HepG2 (cell line): Measurements from ENCODE around the gene DQX1. TPM values are rescaled to one million over a fixed set of nuclear protein-coding genes. Genes with fewer than 3 reads are reported as not detected.

ENCODE experiments used
- ARID2 ChIP-seq: sonication (generic); formaldehyde crosslinking; IDR thresholded peaks from 2 replicates; pipeline ENCODE4 v1.8.1; 2022; ENCODE audit warnings: mild to moderate bottlenecking, missing genetic modification reagents, borderline replicate concordance
- BHLHE40 ChIP-seq: IDR thresholded peaks from 2 replicates; pipeline ENCODE4 v1.6.1; 2011; ENCODE audit warnings: low read length, improper control_type of control experiment
- CENPX ChIP-seq: sonication (generic); formaldehyde crosslinking; IDR thresholded peaks from 2 replicates; pipeline ENCODE4 v1.9.0; 2021; ENCODE audit warnings: mild to moderate bottlenecking, missing genetic modification reagents, moderate library complexity
- GLI4 ChIP-seq: sonication (generic); formaldehyde crosslinking; IDR thresholded peaks from 2 replicates; pipeline ENCODE4 v1.5.1; 2020; ENCODE audit warnings: missing genetic modification reagents, mild to moderate bottlenecking, moderate library complexity, borderline replicate concordance
- IRF1 ChIP-seq: sonication (generic); formaldehyde crosslinking; IDR thresholded peaks from 2 replicates; pipeline ENCODE4 v1.4.0; 2020; ENCODE audit warnings: low read depth, mild to moderate bottlenecking, missing genetic modification reagents
- KAT7 ChIP-seq: IDR thresholded peaks from 2 replicates; pipeline ENCODE4 v1.6.1; 2018; ENCODE audit warnings: borderline replicate concordance, missing compliant biosample characterization
- KAT8 ChIP-seq: IDR thresholded peaks from 2 replicates; pipeline ENCODE4 v1.6.1; 2016; ENCODE audit warnings: missing genetic modification reagents, missing compliant biosample characterization
- KMT2A ChIP-seq: sonication (generic); formaldehyde crosslinking; IDR thresholded peaks from 2 replicates; pipeline ENCODE4 v1.4.0; 2020; ENCODE audit warnings: missing genetic modification reagents
- NFKBIZ ChIP-seq: IDR thresholded peaks from 2 replicates; pipeline ENCODE4 v1.6.1; 2018; ENCODE audit warnings: missing genetic modification reagents, missing compliant biosample characterization
- ZNF136 ChIP-seq: sonication (generic); formaldehyde crosslinking; IDR thresholded peaks from 2 replicates; pipeline ENCODE4 v1.8.1; 2022; ENCODE audit warnings: low read depth, mild to moderate bottlenecking, moderate library complexity, missing genetic modification reagents
- ZNF468 ChIP-seq: sonication (generic); formaldehyde crosslinking; IDR thresholded peaks from 2 replicates; pipeline ENCODE4 v1.8.0; 2022; ENCODE audit warnings: mild to moderate bottlenecking, moderate library complexity, missing genetic modification reagents
- ZNF841 ChIP-seq: sonication (generic); formaldehyde crosslinking; IDR thresholded peaks from 2 replicates; pipeline ENCODE4 v1.8.1; 2023; ENCODE audit warnings: missing genetic modification reagents, borderline replicate concordance
- polyA plus RNA-seq, 8 experiments: library from polyadenylated mRNA; depleted of rRNA in 3 of 8; stranded (reverse) in 7 of 8; unstranded in 1 of 8; fragments of >200 nt; fragmentation: Illumina TruSeq in 4 of 8; extraction: Trizol in 4 of 8; gene quantifications; 2 replicates each; pipeline versions ENCODE4 v1.2.1 to v1.2.3, GENCODE V29; 2011 to 2016; ENCODE audit warnings: low read depth in 4 of 8, missing spikeins in 1 of 8, mixed read lengths in 1 of 8; ENCODE audit not compliant: insufficient read depth in 1 of 8
- total RNA-seq, 5 experiments: library from RNA; depleted of rRNA; stranded (reverse); fragments of >200 nt; fragmentation: Illumina TruSeq; extraction: Trizol; gene quantifications; 2 replicates each; pipeline ENCODE4 v1.2.3, GENCODE V29; 2016; ENCODE audit warnings: low read depth in 1 of 5
- TF ChIP-seq, protein P1 (sequence below): sonication (generic); formaldehyde crosslinking; IDR thresholded peaks from one replicate; pipeline ENCODE4 v1.5.1; 2020; ENCODE audit warnings: mild to moderate bottlenecking, missing genetic modification reagents; ENCODE audit errors: not compliant biosample characterization
- TF ChIP-seq, protein P2 (sequence below): sonication (generic); formaldehyde crosslinking; IDR thresholded peaks from 2 replicates; pipeline ENCODE4 v1.4.0; 2020; ENCODE audit warnings: mild to moderate bottlenecking, missing genetic modification reagents
- TF ChIP-seq, protein P3 (sequence below): sonication (generic); formaldehyde crosslinking; conservative IDR thresholded peaks from 2 replicates; pipeline ENCODE4 v1.4.0; 2020; ENCODE audit warnings: missing genetic modification reagents
- TF ChIP-seq, protein P4 (sequence below): IDR thresholded peaks from 2 replicates; pipeline ENCODE4 v1.6.1; 2016; ENCODE audit warnings: missing genetic modification reagents, missing compliant biosample characterization

DQX1 gene
- total and polyA plus RNA-seq, 2 of the 13 experiments (the other 11 are each of a cell fraction or from before 2014, with no cell fraction given) = 27.6 to 89.8 TPM

- TF ChIP-seq, protein P1, sequence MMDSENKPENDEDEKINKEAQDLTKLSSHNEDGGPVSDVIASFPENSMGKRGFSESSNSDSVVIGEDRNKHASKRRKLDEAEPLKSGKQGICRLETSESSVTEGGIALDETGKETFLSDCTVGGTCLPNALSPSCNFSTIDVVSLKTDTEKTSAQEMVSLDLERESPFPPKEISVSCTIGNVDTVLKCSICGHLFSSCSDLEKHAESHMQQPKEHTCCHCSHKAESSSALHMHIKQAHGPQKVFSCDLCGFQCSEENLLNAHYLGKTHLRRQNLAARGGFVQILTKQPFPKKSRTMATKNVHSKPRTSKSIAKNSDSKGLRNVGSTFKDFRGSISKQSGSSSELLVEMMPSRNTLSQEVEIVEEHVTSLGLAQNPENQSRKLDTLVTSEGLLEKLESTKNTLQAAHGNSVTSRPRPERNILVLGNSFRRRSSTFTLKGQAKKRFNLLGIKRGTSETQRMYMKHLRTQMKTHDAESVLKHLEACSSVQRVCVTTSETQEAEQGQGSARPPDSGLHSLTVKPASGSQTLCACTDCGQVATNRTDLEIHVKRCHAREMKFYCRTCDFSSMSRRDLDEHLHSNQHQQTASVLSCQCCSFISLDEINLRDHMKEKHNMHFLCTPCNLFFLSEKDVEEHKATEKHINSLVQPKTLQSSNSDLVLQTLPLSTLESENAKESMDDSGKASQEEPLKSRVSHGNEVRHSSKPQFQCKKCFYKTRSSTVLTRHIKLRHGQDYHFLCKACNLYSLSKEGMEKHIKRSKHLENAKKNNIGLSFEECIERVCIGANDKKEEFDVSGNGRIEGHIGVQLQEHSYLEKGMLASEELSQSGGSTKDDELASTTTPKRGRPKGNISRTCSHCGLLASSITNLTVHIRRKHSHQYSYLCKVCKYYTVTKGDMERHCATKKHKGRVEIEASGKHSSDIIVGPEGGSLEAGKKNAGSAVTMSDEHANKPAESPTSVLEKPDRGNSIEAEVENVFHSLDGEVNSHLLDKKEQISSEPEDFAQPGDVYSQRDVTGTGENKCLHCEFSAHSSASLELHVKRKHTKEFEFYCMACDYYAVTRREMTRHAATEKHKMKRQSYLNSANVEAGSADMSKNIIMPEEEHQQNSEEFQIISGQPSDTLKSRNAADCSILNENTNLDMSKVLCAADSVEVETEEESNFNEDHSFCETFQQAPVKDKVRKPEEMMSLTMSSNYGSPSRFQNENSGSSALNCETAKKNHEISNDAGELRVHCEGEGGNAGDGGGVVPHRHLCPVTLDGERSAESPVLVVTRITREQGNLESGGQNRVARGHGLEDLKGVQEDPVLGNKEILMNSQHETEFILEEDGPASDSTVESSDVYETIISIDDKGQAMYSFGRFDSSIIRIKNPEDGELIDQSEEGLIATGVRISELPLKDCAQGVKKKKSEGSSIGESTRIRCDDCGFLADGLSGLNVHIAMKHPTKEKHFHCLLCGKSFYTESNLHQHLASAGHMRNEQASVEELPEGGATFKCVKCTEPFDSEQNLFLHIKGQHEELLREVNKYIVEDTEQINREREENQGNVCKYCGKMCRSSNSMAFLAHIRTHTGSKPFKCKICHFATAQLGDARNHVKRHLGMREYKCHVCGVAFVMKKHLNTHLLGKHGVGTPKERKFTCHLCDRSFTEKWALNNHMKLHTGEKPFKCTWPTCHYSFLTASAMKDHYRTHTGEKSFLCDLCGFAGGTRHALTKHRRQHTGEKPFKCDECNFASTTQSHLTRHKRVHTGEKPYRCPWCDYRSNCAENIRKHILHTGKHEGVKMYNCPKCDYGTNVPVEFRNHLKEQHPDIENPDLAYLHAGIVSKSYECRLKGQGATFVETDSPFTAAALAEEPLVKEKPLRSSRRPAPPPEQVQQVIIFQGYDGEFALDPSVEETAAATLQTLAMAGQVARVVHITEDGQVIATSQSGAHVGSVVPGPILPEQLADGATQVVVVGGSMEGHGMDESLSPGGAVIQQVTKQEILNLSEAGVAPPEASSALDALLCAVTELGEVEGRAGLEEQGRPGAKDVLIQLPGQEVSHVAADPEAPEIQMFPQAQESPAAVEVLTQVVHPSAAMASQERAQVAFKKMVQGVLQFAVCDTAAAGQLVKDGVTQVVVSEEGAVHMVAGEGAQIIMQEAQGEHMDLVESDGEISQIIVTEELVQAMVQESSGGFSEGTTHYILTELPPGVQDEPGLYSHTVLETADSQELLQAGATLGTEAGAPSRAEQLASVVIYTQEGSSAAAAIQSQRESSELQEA (CRISPR knock-in tag) = no peak
- no peak for TF ChIP-seq GLI4 (CRISPR knock-in tag)
- no peak for TF ChIP-seq NFKBIZ (CRISPR knock-in tag)
- TF ChIP-seq, protein P2, sequence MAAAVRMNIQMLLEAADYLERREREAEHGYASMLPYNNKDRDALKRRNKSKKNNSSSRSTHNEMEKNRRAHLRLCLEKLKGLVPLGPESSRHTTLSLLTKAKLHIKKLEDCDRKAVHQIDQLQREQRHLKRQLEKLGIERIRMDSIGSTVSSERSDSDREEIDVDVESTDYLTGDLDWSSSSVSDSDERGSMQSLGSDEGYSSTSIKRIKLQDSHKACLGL (CRISPR knock-in tag) = peak; percentile 34; the same call in 1 of the 2 replicates
- no peak for TF ChIP-seq ARID2 (CRISPR knock-in tag)
- no peak for TF ChIP-seq KAT8 (CRISPR knock-in tag)
- TF ChIP-seq, protein P3, sequence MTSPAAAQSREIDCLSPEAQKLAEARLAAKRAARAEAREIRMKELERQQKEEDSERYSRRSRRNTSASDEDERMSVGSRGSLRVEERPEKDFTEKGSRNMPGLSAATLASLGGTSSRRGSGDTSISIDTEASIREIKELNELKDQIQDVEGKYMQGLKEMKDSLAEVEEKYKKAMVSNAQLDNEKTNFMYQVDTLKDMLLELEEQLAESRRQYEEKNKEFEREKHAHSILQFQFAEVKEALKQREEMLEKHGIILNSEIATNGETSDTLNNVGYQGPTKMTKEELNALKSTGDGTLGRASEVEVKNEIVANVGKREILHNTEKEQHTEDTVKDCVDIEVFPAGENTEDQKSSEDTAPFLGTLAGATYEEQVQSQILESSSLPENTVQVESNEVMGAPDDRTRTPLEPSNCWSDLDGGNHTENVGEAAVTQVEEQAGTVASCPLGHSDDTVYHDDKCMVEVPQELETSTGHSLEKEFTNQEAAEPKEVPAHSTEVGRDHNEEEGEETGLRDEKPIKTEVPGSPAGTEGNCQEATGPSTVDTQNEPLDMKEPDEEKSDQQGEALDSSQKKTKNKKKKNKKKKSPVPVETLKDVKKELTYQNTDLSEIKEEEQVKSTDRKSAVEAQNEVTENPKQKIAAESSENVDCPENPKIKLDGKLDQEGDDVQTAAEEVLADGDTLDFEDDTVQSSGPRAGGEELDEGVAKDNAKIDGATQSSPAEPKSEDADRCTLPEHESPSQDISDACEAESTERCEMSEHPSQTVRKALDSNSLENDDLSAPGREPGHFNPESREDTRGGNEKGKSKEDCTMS (CRISPR knock-in tag) = no peak
- no peak for TF ChIP-seq BHLHE40
- TF ChIP-seq, protein P4, sequence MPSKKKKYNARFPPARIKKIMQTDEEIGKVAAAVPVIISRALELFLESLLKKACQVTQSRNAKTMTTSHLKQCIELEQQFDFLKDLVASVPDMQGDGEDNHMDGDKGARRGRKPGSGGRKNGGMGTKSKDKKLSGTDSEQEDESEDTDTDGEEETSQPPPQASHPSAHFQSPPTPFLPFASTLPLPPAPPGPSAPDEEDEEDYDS (CRISPR knock-in tag) = no peak
- TF ChIP-seq ZNF841 = no peak
- TF ChIP-seq ZNF468 (CRISPR knock-in tag) = 0 out of 2 replicates have a peak, but pooled peaks have one; percentile 39
- TF ChIP-seq CENPX (CRISPR knock-in tag) = no peak
- TF ChIP-seq KMT2A (CRISPR knock-in tag) = no peak
- TF ChIP-seq KAT7 (CRISPR knock-in tag) = 0 out of 2 replicates have a peak, but pooled peaks have one; percentile 35
- no peak; the same call in 1 of the 2 replicates for TF ChIP-seq ZNF136 (CRISPR knock-in tag)
- no peak for TF ChIP-seq IRF1 (CRISPR knock-in tag)
Measured at GRCh38 chr2:74496997-74497776, 28.8 kb downstream of the DQX1 start (continued).
